Activated CD4-positive, alpha-beta T cell treated with anti-CD3 and anti-CD28 coated beads for 1 hour (primary cell): ENCODE measurements around the gene DRD2.

Experiments
- DNase-seq: peaks from one replicate; pipeline ENCODE4 v3.0.0-alpha.2; 2020

Gene DRD2

DNA sequence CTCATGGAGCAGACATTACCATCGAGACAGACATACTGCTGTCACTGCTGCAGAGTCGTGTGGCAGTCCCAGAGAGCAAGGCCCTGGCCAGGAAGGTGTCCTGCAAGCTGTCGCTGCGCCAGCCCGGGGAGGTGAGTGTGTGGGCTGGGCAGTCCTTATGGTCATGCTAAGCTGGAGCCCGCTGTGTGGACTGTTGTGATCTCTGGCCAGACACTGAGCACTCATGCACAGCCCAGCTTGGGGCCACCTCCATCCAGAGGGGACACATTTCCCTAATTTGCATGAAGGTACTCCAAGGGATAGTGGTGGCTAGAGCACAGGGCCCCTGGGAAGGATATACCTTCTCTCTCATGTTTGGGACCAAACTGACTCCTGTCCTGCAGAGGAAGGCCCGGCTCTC is 78.0 kb downstream of the DRD2 start:
- no peak for DNase-seq

- DNase-seq, result no peak
Observed at GRCh38 chr11:113396690-113397089, 78.5 kb downstream of the DRD2 start.

DNA sequence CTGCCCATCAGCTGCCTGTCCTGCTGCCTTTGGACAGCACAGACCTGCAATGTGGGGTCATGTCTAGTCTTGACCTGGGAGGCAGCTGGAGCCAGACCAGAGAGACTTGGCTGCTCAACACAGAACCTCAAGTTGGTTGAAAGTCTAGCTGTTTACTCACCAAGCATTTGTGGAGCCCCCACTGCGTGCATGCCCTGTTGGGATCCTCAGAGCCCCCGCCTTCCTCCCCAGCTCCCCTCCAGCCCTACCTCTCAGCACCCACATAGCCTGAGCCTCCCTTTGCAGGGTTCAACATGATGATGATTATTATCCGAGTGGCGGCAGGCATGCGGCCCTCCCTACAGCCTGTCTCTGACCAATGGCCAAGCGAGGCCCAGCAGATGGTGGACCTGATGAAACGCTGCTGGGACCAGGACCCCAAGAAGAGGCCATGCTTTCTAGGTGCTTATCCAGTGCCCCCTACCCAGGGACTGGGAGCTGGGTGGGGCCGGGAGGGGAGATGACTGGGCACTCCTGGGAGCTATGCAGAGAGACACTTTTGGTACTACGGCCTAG is 79.3 kb downstream of the DRD2 start:
- no peak for DNase-seq

DNA sequence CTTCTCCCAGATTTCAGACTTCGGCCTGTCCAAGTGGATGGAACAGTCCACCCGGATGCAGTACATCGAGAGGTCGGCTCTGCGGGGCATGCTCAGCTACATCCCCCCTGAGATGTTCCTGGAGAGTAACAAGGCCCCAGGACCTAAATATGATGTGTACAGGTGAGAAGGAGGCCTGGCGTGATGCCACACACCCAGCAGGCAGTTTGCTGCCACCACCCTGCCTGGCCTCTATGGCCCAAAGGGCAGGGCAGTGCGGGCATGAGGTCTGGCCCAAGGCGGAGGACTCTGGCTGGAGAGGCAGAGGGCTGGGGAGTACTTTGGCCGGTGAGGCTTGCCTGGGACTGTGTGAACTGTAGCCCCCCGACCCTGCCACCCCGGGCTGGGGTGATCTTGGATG is 80.3 kb downstream of the DRD2 start:
- DNase-seq, result no peak

DNA sequence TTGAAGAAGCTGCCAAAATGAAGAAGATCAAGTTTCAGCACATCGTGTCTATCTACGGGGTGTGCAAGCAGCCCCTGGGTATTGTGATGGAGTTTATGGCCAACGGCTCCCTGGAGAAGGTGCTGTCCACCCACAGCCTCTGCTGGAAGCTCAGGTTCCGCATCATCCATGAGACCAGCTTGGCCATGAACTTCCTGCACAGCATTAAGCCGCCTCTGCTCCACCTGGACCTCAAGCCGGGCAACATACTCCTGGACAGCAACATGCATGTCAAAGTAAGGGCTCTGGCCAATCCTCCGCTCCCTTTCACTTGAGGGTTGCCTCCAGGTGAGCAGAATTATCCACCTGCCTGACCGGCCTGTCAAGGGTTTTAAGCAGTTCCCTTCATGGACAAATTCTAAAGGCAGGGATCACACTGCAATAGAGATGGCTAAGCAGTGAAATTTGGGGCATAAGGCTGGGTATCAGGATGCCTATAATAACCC is 81.7 kb downstream of the DRD2 start:
- no peak for DNase-seq

- no peak for DNase-seq
Observed at GRCh38 chr11:113392236-113392921, 82.8 kb downstream of the DRD2 start.

DNA sequence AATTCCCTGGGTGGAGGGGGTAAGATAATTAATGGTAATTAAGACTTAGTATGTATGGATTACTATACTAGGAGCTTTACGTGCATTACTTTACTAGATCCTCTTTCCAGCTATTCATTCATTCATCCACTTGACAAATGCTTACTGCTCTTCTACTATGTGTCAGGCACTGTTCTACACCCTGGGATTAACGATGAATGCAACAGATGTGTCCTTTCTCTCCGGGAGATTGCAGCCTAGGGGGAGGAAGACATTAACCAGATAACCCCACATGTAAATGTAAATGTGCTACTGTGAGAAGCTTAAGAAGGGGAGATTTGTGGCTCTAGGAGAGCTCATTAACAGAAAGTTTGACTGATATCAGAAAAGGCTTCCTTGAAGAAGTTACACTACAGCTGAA is 85.9 kb downstream of the DRD2 start:
- no peak for DNase-seq

- no peak for DNase-seq
Observed at GRCh38 chr11:113387605-113388211, 87.5 kb downstream of the DRD2 start, which contains the start of gene ANKK1. Gene ANKK1, plus strand, starts transcription at chr11:113387779. Its CDS starts 106 bp downstream, at chr11:113387885.

- DNase-seq, result no peak
Observed at GRCh38 chr11:113386866-113387265, 88.3 kb downstream of the DRD2 start.

DNA sequence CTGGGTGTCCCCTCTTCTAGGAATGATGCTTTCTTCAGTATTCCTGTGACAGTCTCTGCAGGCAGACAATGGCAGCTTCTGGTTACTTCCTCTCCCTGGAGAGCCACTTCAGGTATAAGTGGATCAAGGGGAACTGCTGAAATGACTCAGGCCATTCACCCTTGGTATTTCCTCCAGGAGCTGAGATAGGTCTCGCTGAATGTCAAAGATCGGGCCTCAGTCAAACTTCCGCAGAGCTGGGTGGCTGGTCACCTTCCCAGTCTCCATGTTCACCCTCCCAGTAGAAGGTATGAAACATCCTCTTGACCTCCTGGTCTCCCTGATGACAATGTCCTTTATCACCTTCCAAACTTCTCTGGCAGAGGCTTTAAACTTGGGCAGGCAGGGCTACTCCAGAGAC is 89.4 kb downstream of the DRD2 start:
- no peak for DNase-seq

DNA sequence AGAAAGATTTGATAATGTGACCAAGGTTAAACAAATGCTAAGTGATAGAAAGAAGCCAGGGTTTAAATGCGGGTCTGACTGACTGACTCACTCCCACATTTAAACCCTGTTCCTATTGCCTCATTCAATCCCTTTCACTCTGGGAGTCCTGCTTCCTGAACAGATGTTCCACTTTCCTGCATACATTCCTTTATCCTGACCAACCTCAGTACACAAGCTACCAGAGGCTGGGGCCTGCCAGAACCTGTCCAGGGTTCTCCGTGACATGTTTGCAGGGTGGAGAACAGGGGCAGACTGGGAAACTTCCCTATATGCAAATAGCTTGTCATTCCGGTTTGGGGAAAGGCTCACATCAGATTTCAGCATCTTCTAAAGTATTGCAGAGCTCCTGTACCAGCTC is 90.6 kb downstream of the DRD2 start:
- no peak for DNase-seq

DNA sequence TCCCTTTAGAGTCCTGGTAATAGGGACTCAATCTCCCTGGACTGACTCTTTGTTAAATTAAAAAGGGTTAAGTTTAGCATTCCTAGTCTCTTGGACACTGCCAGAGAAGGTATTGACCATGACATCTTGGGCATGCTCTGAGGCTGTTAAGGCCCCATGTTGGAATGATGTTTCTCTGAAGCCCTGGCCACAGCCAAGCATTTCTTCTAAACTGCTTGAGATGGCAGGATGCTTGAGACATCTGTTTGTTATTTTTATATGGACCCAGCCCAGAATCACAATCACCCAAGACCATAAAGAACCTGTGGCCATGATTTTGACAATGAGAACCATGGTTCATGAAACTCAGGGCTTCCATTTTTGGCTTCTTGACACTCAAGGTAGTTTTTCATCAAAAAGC is 93.1 kb downstream of the DRD2 start:
- DNase-seq, result no peak

- DNase-seq, result no peak
Observed at GRCh38 chr11:113378692-113379091, 96.5 kb downstream of the DRD2 start.

DNA sequence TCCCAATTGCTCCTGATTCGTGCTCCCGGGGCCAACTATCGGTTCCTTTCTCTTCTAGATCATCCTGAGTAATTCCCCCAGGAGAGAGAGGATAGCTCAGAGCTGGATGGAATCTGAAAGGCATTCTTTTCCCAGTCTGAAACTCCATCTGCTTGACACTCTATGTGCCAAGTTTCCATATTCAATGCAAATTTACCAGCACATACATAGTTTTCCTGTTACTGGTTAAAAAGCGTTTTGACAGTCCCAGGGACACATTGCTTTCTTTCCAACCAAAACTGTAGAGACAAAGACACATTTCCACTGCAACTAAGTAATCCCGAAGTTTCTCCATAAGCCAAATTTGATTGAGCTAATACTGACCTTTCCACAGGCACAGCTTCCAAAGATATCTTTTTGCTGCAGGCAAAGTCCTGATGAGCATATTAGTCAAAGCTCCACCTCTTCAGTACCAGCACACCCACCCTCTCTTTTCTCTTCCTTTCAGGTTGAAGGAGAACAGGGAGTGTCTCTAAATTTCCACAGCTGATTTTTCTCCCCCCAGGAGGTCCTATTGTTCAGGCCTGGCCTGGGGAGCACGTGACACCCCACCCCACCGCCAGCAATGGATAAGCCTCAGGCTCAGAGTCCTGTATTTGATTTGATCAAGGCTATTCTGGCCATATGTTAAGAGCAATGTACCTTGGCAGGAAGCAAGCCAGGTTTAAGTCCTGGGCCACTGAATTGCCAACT is 97.4 kb downstream of the DRD2 start:
- no peak for DNase-seq

GRCh38 chr11:113376156-113376555 is 99.0 kb downstream of the DRD2 start:
- no peak for DNase-seq

DNA sequence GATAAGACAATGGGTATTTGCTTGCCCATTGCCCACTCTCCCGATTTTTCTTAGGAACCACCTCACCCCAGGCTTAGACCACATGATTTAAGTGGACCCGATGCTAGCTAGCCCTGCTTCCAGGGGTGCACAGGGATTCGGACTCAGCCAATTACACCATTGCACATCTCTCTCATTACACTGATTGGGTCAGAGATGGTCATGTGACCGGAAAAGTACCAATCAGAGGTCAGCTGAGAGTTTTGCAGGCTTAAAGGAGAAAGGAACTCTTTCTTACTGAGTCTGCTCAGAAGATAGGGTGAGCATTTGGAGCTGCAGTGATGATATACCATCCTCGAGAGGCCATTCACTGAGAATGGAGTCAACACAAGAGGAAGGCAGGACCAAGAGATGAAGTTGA is 99.8 kb downstream of the DRD2 start:
- no peak for DNase-seq

DNA sequence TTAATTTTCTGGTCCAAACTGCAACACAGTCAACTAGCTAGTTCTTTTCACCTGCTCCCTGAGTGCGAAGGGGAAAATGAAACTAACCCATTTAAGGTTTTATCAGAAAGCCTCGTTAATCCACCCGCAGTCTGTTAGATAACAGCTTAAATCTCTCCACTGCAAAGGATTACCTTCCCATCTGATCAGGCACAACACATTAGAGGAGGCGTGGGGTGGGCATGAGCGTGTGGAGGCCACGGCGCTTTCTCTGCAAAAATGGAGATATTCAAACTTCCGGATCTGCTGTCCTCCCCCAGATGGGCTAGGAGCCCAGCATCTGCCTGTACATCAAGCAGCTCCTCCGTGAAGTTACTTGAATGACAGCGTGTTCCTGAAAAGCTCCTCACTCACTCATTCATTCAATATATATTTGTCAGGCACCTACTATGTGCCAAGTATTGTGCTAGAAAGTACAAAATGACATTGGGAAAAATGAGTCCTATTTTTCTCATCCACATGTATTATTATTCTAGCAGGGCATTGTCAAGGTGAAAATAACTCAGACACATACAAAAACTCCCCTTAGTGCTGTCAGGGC is 101.1 kb downstream of the DRD2 start:
- no peak for DNase-seq

GRCh38 chr11:113373306-113373705 is 101.9 kb downstream of the DRD2 start:
- no peak for DNase-seq

- DNase-seq, result no peak
Observed at GRCh38 chr11:113372309-113372708, 102.9 kb downstream of the DRD2 start.

- DNase-seq, result no peak
Observed at GRCh38 chr11:113370634-113371033, 104.6 kb downstream of the DRD2 start.

DNA sequence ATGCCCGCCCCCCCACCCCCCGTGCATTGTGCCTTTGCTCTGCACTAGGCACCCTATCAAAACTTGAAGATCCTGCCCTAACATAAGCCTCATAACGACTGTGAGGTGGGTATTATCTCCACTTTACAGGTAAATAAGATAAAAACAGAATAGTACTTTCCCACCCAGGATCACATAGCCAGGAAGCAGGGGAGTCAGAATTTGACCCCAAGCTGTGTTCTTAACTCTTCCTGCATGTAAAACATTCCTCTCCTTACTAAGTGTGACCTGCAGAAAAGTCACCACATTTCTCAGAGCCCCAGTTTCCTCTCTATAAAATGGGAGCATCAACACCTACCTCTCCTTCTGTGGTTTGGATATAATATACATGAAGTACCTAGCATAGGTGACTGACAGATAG is 105.8 kb downstream of the DRD2 start:
- no peak for DNase-seq

DNA sequence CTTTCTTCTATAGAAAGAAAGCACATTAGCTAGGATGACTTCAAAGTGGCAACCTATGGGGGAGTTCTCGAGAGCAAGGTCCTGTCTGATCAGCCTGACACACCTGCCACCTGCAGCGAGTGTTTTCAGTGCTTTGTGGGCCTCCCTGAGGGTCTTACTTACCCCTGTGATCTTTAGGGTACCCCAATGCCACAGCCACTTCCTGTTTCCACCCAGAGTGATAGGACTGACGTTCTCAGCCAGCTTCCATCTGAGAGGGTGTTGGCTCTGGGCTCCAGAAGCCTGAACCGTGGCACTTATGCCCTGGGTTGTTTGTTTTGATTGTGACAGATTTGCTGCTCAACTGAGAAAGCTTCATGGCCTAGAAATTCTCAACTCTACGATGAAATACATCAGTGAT is 109.3 kb downstream of the DRD2 start:
- no peak for DNase-seq

DNA sequence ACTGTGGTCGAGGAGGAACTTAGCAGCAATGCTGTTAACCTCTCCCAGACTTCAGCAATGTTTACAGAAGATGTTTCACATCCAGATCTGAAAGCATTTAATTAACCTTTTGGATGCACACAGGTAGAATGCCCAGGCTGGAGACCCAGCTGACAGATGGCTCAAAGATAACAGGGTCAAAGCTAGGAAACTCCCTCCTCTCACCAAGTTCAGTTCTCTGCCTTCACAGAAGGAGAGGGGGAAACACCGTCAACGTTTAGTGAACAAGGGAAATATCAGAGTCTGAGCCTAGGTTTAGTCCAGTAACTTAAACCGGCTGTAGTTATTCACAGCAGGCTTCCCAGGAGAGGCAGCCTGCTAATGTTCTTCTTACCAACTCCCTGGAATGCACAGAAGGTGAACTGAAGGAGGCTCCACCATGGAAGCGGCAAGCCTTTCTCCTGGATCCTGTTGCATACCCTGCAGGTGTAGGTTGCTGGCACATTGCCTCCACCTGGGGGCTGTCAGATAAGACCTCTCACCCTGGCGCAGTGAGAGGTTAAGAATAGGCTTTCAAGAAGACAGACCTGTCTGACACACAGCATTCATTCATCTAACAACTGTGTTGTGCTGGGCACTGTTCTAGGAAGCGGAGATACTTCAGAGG is 111.1 kb downstream of the DRD2 start:
- no peak for DNase-seq
